Choroid plexus epithelial cell (primary cell): ENCODE results near the gene CFAP299.
"Not testable (repeated sequence)": the region's sequence is repeated elsewhere in the genome, so short reads cannot be mapped to it uniquely, and the experiment has no call there.

Experiments used
- DNase-seq: peaks from one replicate; pipeline ENCODE4 v3.0.0-alpha.2; 2010; ENCODE audit warnings: low read depth
- H3K4me3 ChIP-seq: 2 replicates; pipeline ENCODE4 v1.5.1; 2011; ENCODE audit warnings: low read depth, mild to moderate bottlenecking, control low read depth, low read length, moderate library complexity
- TF ChIP-seq, protein P1 (sequence below): conservative IDR thresholded peaks from 2 replicates; pipeline ENCODE4 v1.5.1; 2011; ENCODE audit warnings: low read depth, mild to moderate bottlenecking, control low read depth, inconsistent platforms, low read length, moderate library complexity

The CFAP299 gene

DNA sequence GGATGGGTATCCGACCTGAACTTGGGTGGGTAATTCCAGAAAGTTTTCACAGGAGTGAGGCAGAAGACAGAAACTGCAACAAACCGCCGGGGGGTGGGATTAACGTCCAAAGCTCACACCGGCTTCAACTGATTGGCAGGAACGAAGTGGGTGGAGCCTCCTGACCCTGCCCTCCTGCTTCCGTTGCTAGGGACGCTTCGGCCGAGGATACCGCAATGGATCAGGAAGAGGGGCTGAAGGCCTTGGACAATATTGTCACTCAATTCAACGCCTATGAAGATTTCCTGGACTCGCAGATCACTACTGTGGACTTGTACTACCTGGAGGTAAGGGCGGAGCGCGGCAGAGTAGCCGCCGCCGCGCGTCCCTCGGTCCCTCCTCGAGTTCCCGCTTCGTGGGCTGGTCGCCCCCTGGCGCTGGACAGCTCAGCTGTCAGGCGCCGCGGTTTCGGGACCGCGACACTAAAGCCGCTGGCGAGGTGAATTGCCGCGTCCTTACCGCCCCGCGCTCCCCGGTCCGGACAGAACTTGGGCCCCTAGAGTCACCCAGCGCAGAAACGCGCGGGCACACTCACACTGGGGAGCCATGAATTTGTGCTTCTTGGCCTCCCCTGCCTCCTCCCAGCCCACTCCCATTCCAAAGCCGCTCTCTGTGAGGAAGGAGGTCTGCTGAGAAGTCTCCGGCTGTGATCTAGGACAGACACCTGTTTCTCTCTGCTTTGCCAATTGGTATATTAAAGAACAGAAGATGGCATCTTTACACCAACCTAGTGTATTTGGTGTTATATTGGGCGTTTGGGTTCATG, at the start of gene CFAP299:
Gene CFAP299, plus strand, starts transcription at position 177 of the 805 bp plus-strand sequence.
- H3K4me3 ChIP-seq, result peak within 1 kb of the TSS; percentile 68
- TF ChIP-seq, protein P1, sequence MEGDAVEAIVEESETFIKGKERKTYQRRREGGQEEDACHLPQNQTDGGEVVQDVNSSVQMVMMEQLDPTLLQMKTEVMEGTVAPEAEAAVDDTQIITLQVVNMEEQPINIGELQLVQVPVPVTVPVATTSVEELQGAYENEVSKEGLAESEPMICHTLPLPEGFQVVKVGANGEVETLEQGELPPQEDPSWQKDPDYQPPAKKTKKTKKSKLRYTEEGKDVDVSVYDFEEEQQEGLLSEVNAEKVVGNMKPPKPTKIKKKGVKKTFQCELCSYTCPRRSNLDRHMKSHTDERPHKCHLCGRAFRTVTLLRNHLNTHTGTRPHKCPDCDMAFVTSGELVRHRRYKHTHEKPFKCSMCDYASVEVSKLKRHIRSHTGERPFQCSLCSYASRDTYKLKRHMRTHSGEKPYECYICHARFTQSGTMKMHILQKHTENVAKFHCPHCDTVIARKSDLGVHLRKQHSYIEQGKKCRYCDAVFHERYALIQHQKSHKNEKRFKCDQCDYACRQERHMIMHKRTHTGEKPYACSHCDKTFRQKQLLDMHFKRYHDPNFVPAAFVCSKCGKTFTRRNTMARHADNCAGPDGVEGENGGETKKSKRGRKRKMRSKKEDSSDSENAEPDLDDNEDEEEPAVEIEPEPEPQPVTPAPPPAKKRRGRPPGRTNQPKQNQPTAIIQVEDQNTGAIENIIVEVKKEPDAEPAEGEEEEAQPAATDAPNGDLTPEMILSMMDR, result peak; percentile 55
- DNase-seq, result peak; percentile 84

DNA sequence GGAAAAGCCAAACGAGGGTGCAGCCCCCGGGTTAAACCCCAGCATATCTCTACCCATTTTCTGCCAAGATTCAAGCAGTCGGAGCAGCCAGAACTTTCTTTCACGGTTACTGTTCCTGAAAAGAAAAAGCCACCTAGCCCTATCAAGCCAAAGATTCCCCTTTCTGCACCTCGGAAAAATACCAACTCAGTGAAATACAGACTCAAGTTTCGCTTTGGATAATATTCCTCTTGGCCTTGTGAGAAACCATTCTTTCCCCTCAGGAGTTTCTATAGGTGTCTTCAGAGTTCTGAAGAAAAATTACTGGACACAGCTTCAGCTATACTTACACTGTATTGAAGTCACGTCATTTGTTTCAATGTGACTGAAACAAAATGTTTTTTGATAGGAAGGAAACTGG, 49.1 kb upstream of the CFAP299 start:
- TF ChIP-seq, protein P1, result no peak
- no peak overlapping the region for H3K4me3 ChIP-seq
- DNase-seq, result no peak

DNA sequence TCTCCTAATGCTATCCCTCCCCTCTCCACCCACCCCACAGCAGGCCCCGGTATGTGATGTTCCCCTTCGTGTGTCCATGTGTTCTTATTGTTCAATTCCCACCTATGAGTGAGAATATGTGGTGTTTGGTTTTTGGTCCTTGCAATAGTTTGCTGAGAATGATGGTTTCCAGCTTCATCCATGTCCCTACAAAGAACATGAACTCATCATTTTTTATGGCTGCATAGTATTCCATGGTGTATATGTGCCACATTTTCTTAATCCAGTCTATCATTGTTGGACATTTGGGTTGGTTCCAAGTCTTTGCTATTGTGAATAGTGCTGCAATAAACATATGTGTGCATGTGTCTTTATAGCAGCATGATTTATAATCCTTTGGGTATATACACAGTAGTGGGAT, 44.9 kb upstream of the CFAP299 start:
- not testable (repeated sequence) for DNase-seq, H3K4me3 ChIP-seq

DNA sequence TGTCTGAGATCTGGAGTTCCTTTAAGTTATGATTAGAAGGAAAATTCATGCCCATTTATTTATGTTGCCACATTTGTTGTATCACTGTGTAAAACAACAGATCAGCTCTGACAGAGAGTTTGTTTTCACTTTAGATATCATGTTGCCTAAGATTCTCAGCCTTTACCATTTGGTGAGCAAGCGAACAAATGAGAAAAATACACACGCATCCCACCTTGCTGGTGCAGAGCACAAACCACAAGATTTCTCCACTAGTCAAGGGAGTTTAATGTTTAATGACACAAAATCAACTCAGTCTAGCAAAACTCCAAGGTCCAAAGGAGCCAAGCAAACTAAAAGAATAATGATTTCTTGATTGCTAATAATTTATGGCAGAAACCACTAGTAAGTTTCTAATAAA, 41.3 kb upstream of the CFAP299 start:
- no peak overlapping the region for H3K4me3 ChIP-seq
- TF ChIP-seq, protein P1, result no peak
- no peak for DNase-seq

DNA sequence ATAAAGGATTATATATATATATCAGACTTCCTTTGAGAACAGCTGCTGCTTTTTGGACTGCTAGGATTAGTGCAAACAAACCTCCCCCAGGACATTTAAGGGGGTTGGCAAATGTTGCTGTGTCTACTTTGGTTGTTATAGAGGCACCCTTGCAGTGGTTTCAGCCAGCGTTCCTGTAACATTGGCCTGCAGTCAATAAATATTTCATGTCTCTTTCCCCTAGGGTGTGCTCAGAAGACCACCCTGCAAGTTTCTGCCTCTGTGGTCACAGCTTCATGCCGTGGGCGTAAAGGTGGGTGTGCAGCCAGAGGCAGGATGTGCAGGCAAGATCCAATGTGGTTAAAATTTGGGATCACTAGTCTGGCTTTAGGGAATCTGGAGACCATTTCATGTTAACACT, 40.2 kb upstream of the CFAP299 start:
- no peak for DNase-seq
- TF ChIP-seq, protein P1, result no peak
- H3K4me3 ChIP-seq, result no peak overlapping the region

DNA sequence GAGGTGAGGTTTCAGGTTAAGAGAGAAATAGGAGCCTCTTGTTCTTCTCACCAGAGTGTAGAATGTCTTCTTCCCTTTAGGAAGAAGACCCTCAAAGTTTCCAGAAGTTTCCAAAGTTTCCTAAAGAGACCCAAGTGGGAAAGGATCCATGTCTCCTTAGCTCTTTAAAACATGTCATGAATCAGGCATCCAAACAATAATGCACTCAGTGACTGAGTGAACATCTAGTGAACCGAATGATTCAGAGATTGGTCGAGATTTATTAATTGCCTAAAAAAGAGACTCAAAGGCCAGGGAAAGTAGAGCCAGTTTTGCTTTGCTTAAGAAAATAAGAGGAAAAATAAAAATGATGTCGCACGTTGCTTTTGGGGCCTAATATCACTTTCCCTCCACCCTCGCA, 39.7 kb upstream of the CFAP299 start:
- no peak overlapping the region for H3K4me3 ChIP-seq
- DNase-seq, result no peak
- TF ChIP-seq, protein P1, result no peak

DNA sequence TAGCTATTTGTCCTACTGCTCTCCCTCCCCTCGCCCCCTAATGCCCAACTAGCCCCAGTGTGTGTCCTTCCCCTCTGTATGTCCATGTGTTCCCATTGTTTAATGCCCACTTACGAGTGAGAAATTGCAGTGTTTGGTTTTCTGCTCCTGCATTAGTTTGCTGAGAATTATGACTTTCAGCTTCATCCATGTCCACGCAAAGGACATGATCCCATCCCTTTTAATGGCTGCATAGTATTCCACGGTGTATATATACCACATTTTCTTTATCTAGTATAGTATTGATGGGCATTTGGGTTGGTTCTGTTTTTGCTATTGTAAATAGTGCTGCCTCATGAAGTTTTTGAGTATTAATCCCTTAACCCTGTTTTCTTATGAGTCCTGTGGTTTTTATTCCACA, 33.6 kb upstream of the CFAP299 start:
- no peak for DNase-seq
- no peak overlapping the region for H3K4me3 ChIP-seq
- TF ChIP-seq, protein P1, result no peak
